Right atrium auricular region (tissue), 2 donors: ENCODE measurements around the gene CACNA2D1. TPM values are rescaled to one million over a fixed set of nuclear protein-coding genes. Genes with fewer than 3 reads are reported as not detected.
"Not testable (repeated sequence)": the region's sequence is repeated elsewhere in the genome, so short reads cannot be mapped to it uniquely, and the experiment has no call there.

ENCODE experiments used
- DNase-seq: peaks from one replicate; pipeline ENCODE4 v3.0.0-alpha.2; 2019; ENCODE audit warnings: low spot score
- H3K27ac ChIP-seq, 2 donors: fragments of 200-600 bp; sonication (generic); 1 replicate in 1 of 2; 2 replicates in 1 of 2; pipeline ENCODE4 v1.5.1; 2016 to 2019
- H3K27me3 ChIP-seq, 2 donors: fragments of 200-600 bp; sonication (generic); one replicate each; pipeline versions ENCODE4 v1.5.1 to v1.6.0; 2017 to 2019
- H3K36me3 ChIP-seq: fragments of 200-600 bp; sonication (generic); one replicate; pipeline ENCODE4 v1.5.1; 2016
- H3K4me1 ChIP-seq, 2 donors: fragments of 200-600 bp; sonication (generic); one replicate each; pipeline versions ENCODE4 v1.5.1 to v1.6.0; 2017 to 2019
- H3K4me3 ChIP-seq, 2 donors: fragments of 200-600 bp; sonication (generic); 1 replicate in 1 of 2; 2 replicates in 1 of 2; pipeline ENCODE4 v1.5.1; 2017 to 2019; ENCODE audit warnings: mild to moderate bottlenecking in 1 of 2, moderate library complexity in 1 of 2
- H3K9me3 ChIP-seq, 2 donors: fragments of 200-600 bp; sonication (generic); one replicate each; pipeline ENCODE4 v1.5.1; 2019
- total RNA-seq, 2 donors: library from RNA; depleted of rRNA; stranded (reverse); fragments of >200 nt; gene quantifications; one replicate each; pipeline ENCODE4 v1.1.0, GENCODE V29; 2016
- TF ChIP-seq, protein P1 (sequence below), 2 donors: fragments of 200-600 bp; sonication (generic); IDR thresholded peaks; one replicate each; pipeline ENCODE4 v1.5.1; 2019; ENCODE audit warnings: antibody characterized with exemption in 2 of 2

CACNA2D1 gene
- total RNA-seq, 2 donors from 2014 or later = 31.5 to 54.5 TPM

- H3K4me1 ChIP-seq = peaks cover 0 to 5% of the 10 kb centered on the region in 2 donors
- no peak for DNase-seq
Measured at GRCh38 chr7:82390936-82391335, 52.6 kb downstream of the CACNA2D1 start.

DNA sequence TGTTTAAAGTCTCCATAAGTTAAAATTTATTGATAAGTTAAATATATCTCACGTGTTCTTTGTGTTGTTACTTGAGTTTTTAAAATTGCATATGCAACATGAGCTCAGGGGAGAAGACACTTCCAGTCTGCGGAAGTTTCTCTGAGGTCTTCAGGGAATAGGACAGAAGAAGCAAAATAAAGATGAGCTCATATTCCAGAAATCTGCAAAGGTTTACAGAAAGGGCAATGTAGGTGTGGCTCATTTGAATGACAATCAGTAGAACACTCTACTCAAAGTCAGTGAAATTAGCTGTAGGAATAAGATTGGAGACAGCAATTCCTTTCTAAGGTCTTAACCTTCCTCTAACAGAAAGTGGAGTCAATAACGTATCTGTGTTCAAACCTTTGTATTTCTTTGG lies 53.7 kb downstream of the CACNA2D1 start:
- no peaks in the 10 kb centered on the region for H3K36me3 ChIP-seq
- TF ChIP-seq, protein P1, sequence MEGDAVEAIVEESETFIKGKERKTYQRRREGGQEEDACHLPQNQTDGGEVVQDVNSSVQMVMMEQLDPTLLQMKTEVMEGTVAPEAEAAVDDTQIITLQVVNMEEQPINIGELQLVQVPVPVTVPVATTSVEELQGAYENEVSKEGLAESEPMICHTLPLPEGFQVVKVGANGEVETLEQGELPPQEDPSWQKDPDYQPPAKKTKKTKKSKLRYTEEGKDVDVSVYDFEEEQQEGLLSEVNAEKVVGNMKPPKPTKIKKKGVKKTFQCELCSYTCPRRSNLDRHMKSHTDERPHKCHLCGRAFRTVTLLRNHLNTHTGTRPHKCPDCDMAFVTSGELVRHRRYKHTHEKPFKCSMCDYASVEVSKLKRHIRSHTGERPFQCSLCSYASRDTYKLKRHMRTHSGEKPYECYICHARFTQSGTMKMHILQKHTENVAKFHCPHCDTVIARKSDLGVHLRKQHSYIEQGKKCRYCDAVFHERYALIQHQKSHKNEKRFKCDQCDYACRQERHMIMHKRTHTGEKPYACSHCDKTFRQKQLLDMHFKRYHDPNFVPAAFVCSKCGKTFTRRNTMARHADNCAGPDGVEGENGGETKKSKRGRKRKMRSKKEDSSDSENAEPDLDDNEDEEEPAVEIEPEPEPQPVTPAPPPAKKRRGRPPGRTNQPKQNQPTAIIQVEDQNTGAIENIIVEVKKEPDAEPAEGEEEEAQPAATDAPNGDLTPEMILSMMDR (IDR thresholded peaks at IDR 0.05) = no peak
- no peak for DNase-seq
- H3K27me3 ChIP-seq = no peaks in the 10 kb centered on the region
- no peaks in the 10 kb centered on the region for H3K9me3 ChIP-seq
- H3K27ac ChIP-seq = no peak overlapping the region
- peaks cover 0 to 5% of the 10 kb centered on the region in 2 donors for H3K4me1 ChIP-seq
- H3K4me3 ChIP-seq = no peak overlapping the region

More at GRCh38 chr7:82390936-82391335, 52.6 kb downstream of the CACNA2D1 start:
- Histone ChIP-seq H3K27ac (no peak overlapping the region), H3K9me3 (no peaks in the 10 kb centered on the region), H3K36me3 (no peaks in the 10 kb centered on the region), H3K4me3 (no peak overlapping the region), H3K27me3 (no peaks in the 10 kb centered on the region)
- TF ChIP-seq, protein P1 (IDR thresholded peaks at IDR 0.05) = no peak

DNA sequence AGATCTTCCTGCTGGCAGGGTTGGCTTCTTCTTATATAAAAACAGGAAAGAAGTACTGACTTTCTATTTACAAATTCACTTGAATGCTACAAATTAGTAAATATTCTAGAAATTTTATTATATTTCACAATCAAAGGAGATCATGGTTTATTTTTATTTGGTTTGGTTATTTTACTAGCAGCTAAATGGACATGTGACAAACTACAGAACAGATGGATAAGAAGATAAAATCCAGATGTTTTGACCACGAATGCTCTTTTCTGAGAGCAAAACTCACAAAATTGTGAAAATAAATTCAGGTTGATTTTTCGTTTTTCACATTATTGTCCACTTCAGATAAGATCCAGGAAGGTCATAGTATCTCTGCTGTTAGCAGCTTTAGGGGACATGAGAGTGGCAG lies 55.4 kb downstream of the CACNA2D1 start:
- peaks cover 0 to 5% of the 10 kb centered on the region in 2 donors for H3K4me1 ChIP-seq
- no peak for DNase-seq

DNA sequence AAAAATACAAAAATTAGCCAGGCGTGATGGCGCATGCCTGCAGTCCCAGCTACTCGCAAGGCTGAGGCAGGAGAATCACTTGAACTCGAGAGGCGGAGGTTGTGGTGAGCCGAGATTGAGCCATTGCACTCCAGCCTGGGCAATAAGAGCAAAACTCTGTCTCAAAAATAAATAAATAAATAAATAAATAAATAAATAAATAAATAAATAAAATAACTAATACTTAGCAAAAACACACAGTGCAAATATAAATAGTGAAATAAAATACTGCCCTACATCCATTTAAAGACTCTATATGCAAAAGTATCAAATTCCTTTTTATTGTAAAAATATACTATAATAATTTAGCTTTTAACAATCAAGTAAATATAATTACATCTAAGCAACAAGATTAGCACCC lies 57.0 kb downstream of the CACNA2D1 start:
- H3K27me3 ChIP-seq, H3K4me1 ChIP-seq: not testable (repeated sequence)

More for the DNA sequence above, 55.4 kb downstream of the CACNA2D1 start:
- Histone ChIP-seq H3K27ac (no peak overlapping the region), H3K36me3 (no peaks in the 10 kb centered on the region), H3K4me3 (no peak overlapping the region), H3K27me3 (no peaks in the 10 kb centered on the region), H3K9me3 (no peaks in the 10 kb centered on the region)
- TF ChIP-seq, protein P1 (IDR thresholded peaks at IDR 0.05) = no peak

GRCh38 chr7:82384779-82385178 lies 58.8 kb downstream of the CACNA2D1 start:
- Histone ChIP-seq H3K4me1 (peaks cover 0 to 1% of the 10 kb centered on the region in 2 donors), H3K36me3 (no peaks in the 10 kb centered on the region), H3K9me3 (no peaks in the 10 kb centered on the region), H3K27me3 (no peaks in the 10 kb centered on the region), H3K27ac (no peak overlapping the region), H3K4me3 (no peak overlapping the region)
- DNase-seq = no peak
- TF ChIP-seq, protein P1 (IDR thresholded peaks at IDR 0.05) = no peak

More for the DNA sequence above, 57.0 kb downstream of the CACNA2D1 start:
- H3K9me3 ChIP-seq, H3K27ac ChIP-seq, H3K36me3 ChIP-seq, H3K4me3 ChIP-seq, DNase-seq: not testable (repeated sequence)

GRCh38 chr7:82384051-82384464 lies 59.5 kb downstream of the CACNA2D1 start:
- DNase-seq = no peak
- H3K4me3 ChIP-seq = no peak overlapping the region
- TF ChIP-seq, protein P1 (IDR thresholded peaks at IDR 0.05) = no peak
- H3K9me3 ChIP-seq = no peaks in the 10 kb centered on the region
- no peak overlapping the region for H3K27ac ChIP-seq
- H3K4me1 ChIP-seq = no peaks in the 10 kb centered on the region
- H3K27me3 ChIP-seq = no peaks in the 10 kb centered on the region
- no peaks in the 10 kb centered on the region for H3K36me3 ChIP-seq
